ENCODE measurements around the gene RIC1. TPM values are rescaled to one million over a fixed set of nuclear protein-coding genes. Genes with fewer than 3 reads are reported as not detected.
"Not testable (repeated sequence)": the region's sequence is repeated elsewhere in the genome, so short reads cannot be mapped to it uniquely, and the experiment has no call there.

Gene RIC1
- total RNA-seq, 1 donor from 2014 or later: 23.9 TPM

DNA sequence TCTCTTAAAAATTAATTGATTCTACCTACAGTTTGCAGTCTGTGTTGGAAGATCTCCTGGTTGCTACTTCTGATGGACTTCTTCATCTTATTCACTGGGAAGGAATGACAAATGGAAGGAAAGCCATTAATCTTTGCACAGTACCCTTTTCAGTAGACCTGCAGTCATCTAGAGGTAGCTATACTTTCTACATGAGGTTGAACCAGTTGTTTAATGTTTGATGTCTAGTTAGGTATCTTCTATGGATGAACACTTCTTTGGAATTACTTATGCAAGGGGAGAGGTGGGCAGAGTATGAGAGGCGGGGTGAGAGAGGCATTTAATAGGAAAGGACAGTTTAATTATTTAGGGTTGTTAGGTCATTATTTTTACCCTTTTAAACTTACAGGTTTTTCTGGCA is 91.2 kb downstream of the RIC1 start:
- no peak for DNase-seq
- H3K4me3 ChIP-seq: no peak overlapping the region
- H3K36me3 ChIP-seq: peaks cover 21% of the 10 kb centered on the region
- ATAC-seq: no peak
- H3K4me1 ChIP-seq: no peaks in the 10 kb centered on the region
- no peaks in the 10 kb centered on the region for H3K27me3 ChIP-seq
- intact Hi-C loops (cut with DNase I): no loop called here
- TF ChIP-seq, protein P1, sequence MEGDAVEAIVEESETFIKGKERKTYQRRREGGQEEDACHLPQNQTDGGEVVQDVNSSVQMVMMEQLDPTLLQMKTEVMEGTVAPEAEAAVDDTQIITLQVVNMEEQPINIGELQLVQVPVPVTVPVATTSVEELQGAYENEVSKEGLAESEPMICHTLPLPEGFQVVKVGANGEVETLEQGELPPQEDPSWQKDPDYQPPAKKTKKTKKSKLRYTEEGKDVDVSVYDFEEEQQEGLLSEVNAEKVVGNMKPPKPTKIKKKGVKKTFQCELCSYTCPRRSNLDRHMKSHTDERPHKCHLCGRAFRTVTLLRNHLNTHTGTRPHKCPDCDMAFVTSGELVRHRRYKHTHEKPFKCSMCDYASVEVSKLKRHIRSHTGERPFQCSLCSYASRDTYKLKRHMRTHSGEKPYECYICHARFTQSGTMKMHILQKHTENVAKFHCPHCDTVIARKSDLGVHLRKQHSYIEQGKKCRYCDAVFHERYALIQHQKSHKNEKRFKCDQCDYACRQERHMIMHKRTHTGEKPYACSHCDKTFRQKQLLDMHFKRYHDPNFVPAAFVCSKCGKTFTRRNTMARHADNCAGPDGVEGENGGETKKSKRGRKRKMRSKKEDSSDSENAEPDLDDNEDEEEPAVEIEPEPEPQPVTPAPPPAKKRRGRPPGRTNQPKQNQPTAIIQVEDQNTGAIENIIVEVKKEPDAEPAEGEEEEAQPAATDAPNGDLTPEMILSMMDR (IDR thresholded peaks at IDR 0.05): no peak
- H3K9me3 ChIP-seq: no peaks in the 10 kb centered on the region
- H3K27ac ChIP-seq: no peak overlapping the region

DNA sequence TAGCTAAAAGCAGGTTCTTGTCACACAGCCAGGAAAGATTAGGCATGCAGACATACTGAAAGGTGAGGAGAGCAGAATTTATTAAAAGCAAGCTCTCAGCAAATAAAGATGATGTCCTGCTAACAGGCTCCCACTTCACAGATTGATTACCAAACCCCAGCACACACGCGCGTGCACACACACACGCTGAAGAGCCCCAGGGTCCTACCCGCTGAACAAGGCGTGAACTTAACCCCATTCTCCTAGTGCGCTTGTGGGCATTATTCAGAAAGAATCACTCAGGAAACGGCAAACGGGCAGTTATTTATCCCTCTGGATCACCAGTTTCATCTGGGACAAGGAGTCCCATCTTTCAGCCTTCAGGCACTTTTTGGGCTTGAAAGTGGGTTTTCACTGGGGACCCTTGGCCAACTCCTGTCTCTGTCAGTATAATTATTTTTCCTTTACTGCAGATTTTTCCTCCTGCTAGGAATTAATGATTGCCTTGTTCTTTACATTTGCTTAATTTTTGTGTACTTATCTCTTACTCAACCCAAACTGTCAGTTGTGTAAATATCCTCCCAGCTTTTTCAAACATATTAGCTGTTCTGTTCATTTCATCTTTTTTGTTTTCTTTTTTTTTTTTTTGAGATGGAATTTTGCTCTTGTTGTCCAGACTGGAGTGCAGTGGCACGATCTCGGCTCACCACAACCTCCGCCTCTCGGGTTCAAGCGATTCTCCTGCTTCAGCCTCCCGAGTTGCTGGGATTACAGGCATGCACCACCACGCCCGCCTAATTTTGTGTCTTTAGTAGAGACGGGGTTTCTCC is 92.6 kb downstream of the RIC1 start:
- no peak overlapping the region for H3K27ac ChIP-seq
- ATAC-seq: no peak
- no peak overlapping the region for H3K4me3 ChIP-seq
- H3K27me3 ChIP-seq: no peaks in the 10 kb centered on the region
- intact Hi-C loops (cut with DNase I): no loop called here
- no peaks in the 10 kb centered on the region for H3K9me3 ChIP-seq
- DNase-seq: no peak
- peaks cover 21% of the 10 kb centered on the region for H3K36me3 ChIP-seq
- H3K4me1 ChIP-seq: no peaks in the 10 kb centered on the region
- TF ChIP-seq, protein P1 (IDR thresholded peaks at IDR 0.05): no peak

- H3K4me3 ChIP-seq; H3K27ac ChIP-seq; H3K9me3 ChIP-seq; ATAC-seq; DNase-seq; H3K4me1 ChIP-seq; intact Hi-C loops (cut with DNase I); H3K27me3 ChIP-seq: not testable (repeated sequence)
- H3K36me3 ChIP-seq: peaks cover 27% of the 10 kb centered on the region
Measured at GRCh38 chr9:5722679-5723078, 93.8 kb downstream of the RIC1 start.

GRCh38 chr9:5735072-5735471 is 106.2 kb downstream of the RIC1 start:
- Histone ChIP-seq H3K4me3 (no peak overlapping the region), H3K27me3 (no peaks in the 10 kb centered on the region), H3K9me3 (no peaks in the 10 kb centered on the region), H3K27ac (no peak overlapping the region), H3K36me3 (peaks cover 15% of the 10 kb centered on the region), H3K4me1 (no peaks in the 10 kb centered on the region)
- TF ChIP-seq, protein P1 (IDR thresholded peaks at IDR 0.05): no peak
- ATAC-seq (no peak), DNase-seq (no peak)
- intact Hi-C loops (cut with DNase I): no loop called here

GRCh38 chr9:5736563-5737346 is 107.8 kb downstream of the RIC1 start:
- ATAC-seq (no peak), DNase-seq (no peak)
- H3K4me1 ChIP-seq: no peaks in the 10 kb centered on the region
- H3K27ac ChIP-seq: no peak overlapping the region
- intact Hi-C loops (cut with DNase I): no loop called here
- peaks cover 15% of the 10 kb centered on the region for H3K36me3 ChIP-seq
- H3K9me3 ChIP-seq: no peaks in the 10 kb centered on the region
- H3K4me3 ChIP-seq: no peak overlapping the region
- H3K27me3 ChIP-seq: no peaks in the 10 kb centered on the region
- TF ChIP-seq, protein P1 (IDR thresholded peaks at IDR 0.05): no peak

- DNase-seq (no peak), ATAC-seq (no peak)
- no peaks in the 10 kb centered on the region for H3K4me1 ChIP-seq
- H3K27ac ChIP-seq: no peak overlapping the region
- no peaks in the 10 kb centered on the region for H3K9me3 ChIP-seq
- TF ChIP-seq, protein P1 (IDR thresholded peaks at IDR 0.05): no peak
- intact Hi-C loops (cut with DNase I): no loop called here
- no peaks in the 10 kb centered on the region for H3K27me3 ChIP-seq
- no peak overlapping the region for H3K4me3 ChIP-seq
- peaks cover 58% of the 10 kb centered on the region for H3K36me3 ChIP-seq
Measured at GRCh38 chr9:5743109-5743508, 114.2 kb downstream of the RIC1 start.

Data from upper lobe of right lung (tissue), 1 donor.